Common myeloid progenitor, CD34-positive (primary cell): ENCODE measurements around the gene OR6C76.
"Not testable (repeated sequence)": the region's sequence is repeated elsewhere in the genome, so short reads cannot be mapped to it uniquely, and the experiment has no call there.

Experiments
- CTCF ChIA-PET: fragments of 350-600 bp; sonication (Branson Sonifier 250); formaldehyde crosslinking; loops from one replicate; lab custom pipeline; 2021; ENCODE audit warnings: antibody characterized with exemption; lab: Charles Lee
- POLR2A ChIA-PET: fragments of 350-600 bp; sonication (Branson Sonifier 250); formaldehyde crosslinking; loops from one replicate; lab custom pipeline; 2021; ENCODE audit warnings: antibody characterized with exemption; lab: Charles Lee
- DNase-seq, 3 donors: peaks; one replicate each; pipeline versions ENCODE4 v3.0.0 to v3.0.0-alpha.2; 2013
- H3K27ac ChIP-seq, 2 experiments: 1 replicate in 1 of 2; 2 replicates in 1 of 2; pipeline ENCODE4 v1.7.0; 2013; ENCODE audit warnings: inconsistent platforms in 2 of 2, low read length in 2 of 2, mild to moderate bottlenecking in 2 of 2, low read depth in 1 of 2, moderate library complexity in 1 of 2; ENCODE audit not compliant: severe bottlenecking in 2 of 2, insufficient read depth in 1 of 2, poor library complexity in 1 of 2
- H3K27me3 ChIP-seq, 5 experiments: replicated peaks in 2 of 5; 1 replicate in 3 of 5; 2 replicates in 2 of 5; pipeline versions ENCODE4 v1.6.1 to v1.7.0; 2013; ENCODE audit warnings: low read length in 4 of 5, mild to moderate bottlenecking in 2 of 5, moderate library complexity in 2 of 5, inconsistent platforms in 1 of 5; ENCODE audit not compliant: insufficient read depth in 5 of 5, control insufficient read depth in 4 of 5
- H3K36me3 ChIP-seq, 4 experiments: 1 replicate in 2 of 4; 2 replicates in 2 of 4; pipeline versions ENCODE4 v1.6.1 to v1.7.0; 2013; ENCODE audit warnings: low read length in 3 of 4, control low read depth in 1 of 4, mild to moderate bottlenecking in 1 of 4; ENCODE audit not compliant: control insufficient read depth in 4 of 4, insufficient read depth in 4 of 4
- H3K4me1 ChIP-seq, 4 experiments: 1 replicate in 3 of 4; 2 replicates in 1 of 4; pipeline versions ENCODE4 v1.6.1 to v1.7.1; 2013; ENCODE audit warnings: low read length in 3 of 4, mild to moderate bottlenecking in 3 of 4, control low read depth in 1 of 4, inconsistent platforms in 1 of 4, moderate library complexity in 1 of 4; ENCODE audit not compliant: control insufficient read depth in 4 of 4, insufficient read depth in 4 of 4; ENCODE audit errors: control extremely low read depth in 1 of 4
- H3K4me3 ChIP-seq, 7 experiments: 1 replicate in 4 of 7; 2 replicates in 3 of 7; pipeline versions ENCODE4 v1.5.1 to v1.7.0; 2013; ENCODE audit warnings: mild to moderate bottlenecking in 7 of 7, low read length in 6 of 7, moderate library complexity in 6 of 7, inconsistent platforms in 2 of 7, low read depth in 2 of 7, control low read depth in 1 of 7; ENCODE audit not compliant: insufficient read depth in 4 of 7, control insufficient read depth in 1 of 7; ENCODE audit errors: extremely low read depth in 1 of 7
- H3K9me3 ChIP-seq, 5 experiments: 1 replicate in 4 of 5; 2 replicates in 1 of 5; pipeline versions ENCODE4 v1.6.1 to v1.7.1; 2013; ENCODE audit warnings: low read length in 4 of 5, mild to moderate bottlenecking in 2 of 5, inconsistent platforms in 1 of 5, low read depth in 1 of 5, moderate library complexity in 1 of 5; ENCODE audit not compliant: control insufficient read depth in 4 of 5, insufficient read depth in 2 of 5; ENCODE audit errors: control extremely low read depth in 1 of 5
- WGBS: methylation state at CpG from one replicate; pipeline ENCODE4 v1.1.5; 2013; ENCODE audit not compliant: insufficient coverage; 5-methylcytosine and 5-hydroxymethylcytosine counted together

Gene OR6C76

DNA sequence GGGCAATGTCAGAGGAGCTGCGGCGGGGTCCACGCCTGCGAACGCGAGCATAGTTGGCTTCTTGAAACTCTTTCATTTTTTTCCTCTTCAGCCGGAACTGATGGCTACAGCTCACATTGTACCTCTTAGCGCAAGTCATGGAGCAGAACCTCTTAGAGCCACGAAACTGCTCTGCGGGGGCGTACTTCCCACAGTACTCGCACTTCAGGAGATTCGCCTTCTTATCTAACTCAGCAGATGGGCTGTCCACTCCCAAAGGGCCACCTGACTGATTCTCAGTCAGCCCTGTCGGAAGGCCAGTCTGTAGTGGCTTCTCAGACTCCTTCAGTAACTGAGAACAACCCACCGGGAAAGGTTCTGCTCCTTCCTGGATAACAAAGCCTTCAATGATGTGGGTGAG is 13.9 kb upstream of the OR6C76 start:
- DNase-seq, H3K9me3 ChIP-seq, H3K4me1 ChIP-seq, CTCF ChIA-PET, H3K4me3 ChIP-seq, H3K36me3 ChIP-seq, POLR2A ChIA-PET, H3K27ac ChIP-seq, H3K27me3 ChIP-seq: not testable (repeated sequence)
- WGBS, result 97% methylated on average over 8 of the region's 15 CpGs

DNA sequence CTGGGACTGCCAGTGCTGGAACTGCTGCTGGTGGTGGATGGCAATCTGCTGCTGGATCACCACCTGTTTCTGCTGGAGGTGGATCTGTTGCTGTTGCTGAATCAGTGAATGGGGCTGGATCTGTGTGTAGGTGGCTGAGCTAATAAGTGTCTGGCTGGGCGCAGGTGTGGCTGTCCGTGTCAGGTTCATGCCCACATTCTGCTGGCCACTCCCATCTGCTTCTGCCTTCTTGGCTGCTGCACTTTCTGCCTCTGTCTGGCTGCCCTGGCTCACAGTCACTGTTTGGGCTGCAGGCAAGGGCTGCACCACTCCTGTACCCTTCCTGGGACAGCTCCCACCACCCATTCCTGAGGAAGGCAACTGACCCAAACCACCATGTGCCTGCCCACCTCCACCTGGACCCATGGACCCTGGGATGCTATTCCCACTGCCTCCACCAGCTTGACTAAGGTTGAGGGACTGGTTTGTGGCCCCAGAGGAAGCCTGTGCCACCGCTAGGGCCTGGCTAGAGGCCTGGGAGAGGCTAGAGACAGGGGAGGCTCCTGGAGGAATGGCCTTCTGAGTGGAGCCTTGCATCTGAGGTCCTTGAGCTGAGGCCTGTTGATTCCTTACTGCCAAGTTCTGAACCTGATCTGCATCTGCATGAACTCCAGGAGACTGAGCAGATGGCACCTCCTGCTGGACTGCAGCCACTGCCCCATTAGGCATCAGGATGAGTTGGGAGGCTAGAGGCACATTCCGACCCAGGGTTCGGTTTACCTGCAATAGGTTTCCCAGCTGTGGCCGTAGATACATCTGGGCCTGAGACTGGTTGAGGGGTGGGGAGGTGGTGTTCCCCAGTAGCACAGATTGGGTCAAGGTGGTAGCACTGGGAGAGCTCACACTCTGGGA is 12.3 kb upstream of the OR6C76 start:
- H3K4me3 ChIP-seq, H3K36me3 ChIP-seq, H3K4me1 ChIP-seq, CTCF ChIA-PET, DNase-seq, POLR2A ChIA-PET, H3K27ac ChIP-seq, H3K27me3 ChIP-seq, H3K9me3 ChIP-seq: not testable (repeated sequence)
- WGBS, result no CpG with 5 or more reads among the region's 6 CpGs

DNA sequence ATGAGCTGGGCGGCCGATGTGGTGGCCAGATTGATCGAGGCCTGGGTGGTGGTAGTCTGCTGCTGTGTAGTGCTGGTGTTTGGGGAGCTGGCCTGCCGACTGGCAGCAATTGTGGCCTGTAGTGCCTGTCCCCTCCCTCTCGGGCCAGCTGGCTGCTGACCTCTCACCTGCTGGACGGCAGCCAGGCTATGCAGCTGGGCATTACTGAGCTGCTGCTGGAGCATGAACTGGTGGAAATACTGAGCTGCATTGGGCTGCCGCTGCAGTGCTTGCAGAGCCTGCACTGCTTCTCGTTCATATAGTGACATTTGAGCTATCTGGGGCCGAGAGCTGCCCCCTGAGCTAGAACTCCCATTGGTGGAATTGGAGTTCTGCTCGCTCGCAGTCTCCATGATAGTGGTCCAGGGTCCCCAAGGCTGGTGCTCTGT is 11.6 kb upstream of the OR6C76 start:
- CTCF ChIA-PET, H3K9me3 ChIP-seq, H3K4me1 ChIP-seq, H3K4me3 ChIP-seq, H3K36me3 ChIP-seq, H3K27ac ChIP-seq, DNase-seq, H3K27me3 ChIP-seq, POLR2A ChIA-PET: not testable (repeated sequence)
- 72% methylated on average over 3 of the region's 11 CpGs for WGBS

DNA sequence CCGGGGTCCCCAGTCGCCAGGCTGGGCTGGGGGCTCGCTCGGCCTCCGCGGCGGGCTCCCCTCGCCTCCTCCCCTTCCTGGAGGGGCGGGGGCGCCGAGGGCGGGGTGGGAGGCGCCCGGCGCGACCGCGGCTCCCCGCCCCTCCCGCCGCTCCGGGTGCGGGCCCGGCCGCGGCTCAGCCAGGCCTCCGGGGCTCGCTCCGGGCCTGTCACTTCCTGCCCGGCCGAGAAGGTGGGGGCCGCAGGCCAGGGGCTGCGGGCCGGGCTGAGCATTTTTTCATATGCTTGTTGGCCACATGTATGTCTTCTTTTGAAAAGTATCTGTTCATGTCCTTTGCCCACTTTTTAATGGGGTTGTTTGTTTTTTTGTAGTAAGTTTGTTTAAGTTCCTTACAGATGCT is 11.2 kb upstream of the OR6C76 start:
- CTCF ChIA-PET, H3K36me3 ChIP-seq, H3K9me3 ChIP-seq, POLR2A ChIA-PET, H3K4me1 ChIP-seq, H3K27me3 ChIP-seq, H3K27ac ChIP-seq: not testable (repeated sequence)
- no CpG with 5 or more reads among the region's 34 CpGs for WGBS
- H3K4me3 ChIP-seq, result peak overlapping the region in 2 of 7 experiments; percentile 39 to 42
- peak in 2 of 3 donors; percentile 8 to 10 for DNase-seq

DNA sequence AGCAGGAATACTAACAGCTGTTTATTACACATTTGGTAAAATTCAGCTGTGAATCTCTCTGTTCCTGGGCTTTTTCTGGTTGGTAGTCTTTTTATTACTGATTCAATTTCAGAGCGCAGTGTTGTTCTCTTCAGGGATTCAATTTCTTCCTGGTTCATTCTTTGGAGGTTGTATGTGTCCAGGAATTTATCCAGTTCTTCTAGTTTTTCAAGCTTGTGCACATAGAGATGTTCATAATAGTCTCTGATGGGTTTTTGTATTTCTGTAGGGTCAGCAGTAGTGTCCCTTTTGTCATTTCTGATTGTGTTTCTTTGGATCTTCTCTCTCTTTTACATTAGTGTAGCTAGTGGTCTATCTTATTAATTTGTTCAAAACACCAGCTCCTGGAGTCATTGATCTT is 9.1 kb upstream of the OR6C76 start:
- no peak overlapping the region for H3K4me3 ChIP-seq
- DNase-seq, result no peak
- H3K27ac ChIP-seq, result no peak overlapping the region
- H3K4me1 ChIP-seq, result peaks cover 0 to 4% (median 0%) of the 10 kb centered on the region in 4 experiments
- 100% methylated on average over 1 of the region's 1 CpG for WGBS
- H3K9me3 ChIP-seq, result peaks cover 0 to 2% (median 0%) of the 10 kb centered on the region in 5 experiments
- peaks cover 0 to 8% (median 0%) of the 10 kb centered on the region in 5 experiments for H3K27me3 ChIP-seq
- CTCF ChIA-PET, result no interaction called here
- H3K36me3 ChIP-seq, result no peaks in the 10 kb centered on the region
- POLR2A ChIA-PET, result no interaction called here

DNA sequence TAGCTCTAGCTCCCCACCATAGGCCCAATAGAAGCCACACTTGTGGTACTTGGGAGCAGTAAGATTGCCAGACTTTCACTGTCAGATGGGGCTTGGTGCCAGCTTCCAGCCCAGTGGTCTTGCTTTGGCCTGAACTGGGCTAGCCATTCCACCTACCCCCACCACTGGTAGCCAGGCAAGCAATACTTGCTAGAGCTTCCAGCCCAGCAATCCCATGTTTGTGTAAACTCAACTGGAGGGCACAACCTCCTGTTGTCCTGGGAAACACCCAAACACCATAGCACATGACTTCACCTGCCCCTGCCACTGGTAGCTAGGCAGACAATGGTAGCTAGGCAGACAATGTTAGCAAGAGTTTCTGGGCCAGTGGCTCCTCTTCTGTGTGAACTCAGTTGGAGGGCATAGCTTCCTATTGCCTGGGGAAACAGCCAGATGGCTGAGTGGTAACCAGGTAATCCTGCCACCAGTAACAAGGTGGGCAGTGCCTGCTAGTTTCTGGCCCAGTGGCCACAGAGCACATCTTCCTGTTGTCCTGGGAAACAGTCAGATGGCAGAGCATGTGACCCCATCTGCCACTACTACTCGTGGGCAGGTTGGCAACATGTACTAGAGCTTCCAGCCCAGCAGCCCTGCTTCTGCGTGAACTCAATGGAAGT is 5.6 kb upstream of the OR6C76 start:
- peaks cover 0 to 2% (median 0%) of the 10 kb centered on the region in 5 experiments for H3K9me3 ChIP-seq
- WGBS, result no CpG with 5 or more reads among the region's 2 CpGs

More for the DNA sequence above, 5.6 kb upstream of the OR6C76 start:
- POLR2A ChIA-PET, result interaction anchor here (0.5 kb wide), 1 partner anchor 58 kb away, joined by 3 read pairs; no protein-coding TSS in a partner anchor
- H3K4me1 ChIP-seq, result peaks cover 0 to under 1% (median 0%) of the 10 kb centered on the region in 4 experiments
- CTCF ChIA-PET, result no interaction called here
- H3K27ac ChIP-seq, result no peak overlapping the region
- DNase-seq, result no peak
- peaks cover 0 to 6% (median 0%) of the 10 kb centered on the region in 5 experiments for H3K27me3 ChIP-seq
- no peak overlapping the region for H3K4me3 ChIP-seq
- H3K36me3 ChIP-seq, result no peaks in the 10 kb centered on the region
